GM12878 (cell line): ENCODE data around the gene CST2. TPM values are rescaled to one million over a fixed set of nuclear protein-coding genes. Genes with fewer than 3 reads are reported as not detected.

Source experiments
- ATAC-seq: fragments of 200-7000 bp; cut with Tn5 transposase; 3 replicates; pipeline ENCODE4 v1.9.1; 2020; ENCODE audit warnings: mild to moderate bottlenecking, moderate library complexity
- BruUV-seq: library from RNA; stranded (reverse); fragments of 400-500 nt; replicated peaks from 2 replicates; lab custom pipeline; 2021; lab: Mats Ljungman, UMichigan
- CTCF ChIA-PET: fragments of 300-600 bp; sonication (Branson Sonifier 250); formaldehyde crosslinking; extraction: SDS; loops from one replicate; lab custom pipeline; 2021; ENCODE audit warnings: inconsistent platforms; lab: Yijun Ruan, JAX
- POLR2A ChIA-PET: fragments of 350-600 bp; formaldehyde crosslinking; extraction: SDS; loops from one replicate; lab custom pipeline; 2021; ENCODE audit warnings: inconsistent platforms; lab: Charles Lee
- RAD21 ChIA-PET: fragments of 300-600 bp; sonication (Branson Sonifier 250); formaldehyde crosslinking; loops from one replicate; lab custom pipeline; 2023; ENCODE audit warnings: antibody characterized with exemption; ENCODE audit not compliant: unreplicated experiment; lab: Charles Lee
- SMC1A ChIA-PET: fragments of 300-600 bp; sonication (Branson Sonifier 250); formaldehyde crosslinking; loops from one replicate; lab custom pipeline; 2023; ENCODE audit not compliant: unreplicated experiment, uncharacterized antibody; lab: Charles Lee
- DNase-seq: peaks from one replicate; pipeline ENCODE4 v3.0.0-alpha.2; 2011; ENCODE audit warnings: low read depth, low spot score
- FAIRE-seq: peaks from 3 replicates; lab custom pipeline; 2011; peaks lifted over from hg19 to GRCh38; lab: Jason Lieb, UNC
- H2AFZ ChIP-seq: 2 replicates; pipeline ENCODE4 v1.6.0; 2011; ENCODE audit warnings: low read depth, low read length, control low read depth; ENCODE audit not compliant: control insufficient read depth
- H3K27ac ChIP-seq: 2 replicates; pipeline ENCODE4 v1.5.1; 2011; ENCODE audit warnings: control low read depth; ENCODE audit not compliant: control insufficient read depth, insufficient read depth
- H3K27me3 ChIP-seq, 2 experiments: replicated peaks in 1 of 2; 2 replicates each; pipeline versions ENCODE4 v1.6.0 to v1.6.1; 2011; ENCODE audit warnings: low read length in 1 of 2; ENCODE audit not compliant: control insufficient read depth in 2 of 2, insufficient read depth in 2 of 2
- H3K36me3 ChIP-seq, 2 experiments: 2 replicates each; pipeline ENCODE4 v1.5.1; 2011; ENCODE audit warnings: low read length in 1 of 2; ENCODE audit not compliant: control insufficient read depth in 2 of 2, insufficient read depth in 2 of 2
- H3K4me1 ChIP-seq: 2 replicates; pipeline ENCODE4 v1.6.1; 2011; ENCODE audit warnings: mild to moderate bottlenecking, low read length, moderate library complexity, mixed read lengths; ENCODE audit not compliant: control insufficient read depth, insufficient read depth
- H3K4me2 ChIP-seq: 2 replicates; pipeline ENCODE4 v1.6.0; 2011; ENCODE audit warnings: control low read depth; ENCODE audit not compliant: control insufficient read depth, insufficient read depth
- H3K4me3 ChIP-seq: fragments of 200-600 bp; sonication (generic); 2 replicates; pipeline ENCODE4 v1.5.1; 2016
- H3K79me2 ChIP-seq: 2 replicates; pipeline ENCODE4 v1.6.0; 2011; ENCODE audit warnings: low read length; ENCODE audit not compliant: control insufficient read depth, insufficient read depth
- H3K9ac ChIP-seq: 2 replicates; pipeline ENCODE4 v1.8.0; 2011; ENCODE audit warnings: low read length, control low read depth, mixed read lengths; ENCODE audit not compliant: control insufficient read depth, insufficient read depth
- H3K9me3 ChIP-seq: replicated peaks from 3 replicates; pipeline ENCODE4 v1.5.1; 2011; ENCODE audit warnings: mild to moderate bottlenecking, low read length; ENCODE audit not compliant: control insufficient read depth, insufficient read depth
- H4K20me1 ChIP-seq: 2 replicates; pipeline ENCODE4 v1.6.0; 2011; ENCODE audit not compliant: control insufficient read depth, insufficient read depth
- CHD2 ChIP-seq: IDR thresholded peaks from 2 replicates; pipeline ENCODE4 v1.6.1; 2011; ENCODE audit warnings: low read depth, low read length, improper control_type of control experiment, borderline replicate concordance
- EP300 ChIP-seq, 2 experiments: fragments of 150-350 bp in 1 of 2; IDR thresholded peaks; 2 replicates each; pipeline ENCODE4 v1.6.1; 2011 to 2012; ENCODE audit warnings: low read depth in 2 of 2, low read length in 2 of 2, borderline replicate concordance in 1 of 2, improper control_type of control experiment in 1 of 2, inconsistent platforms in 1 of 2; ENCODE audit not compliant: control insufficient read depth in 1 of 2
- NFYB ChIP-seq: IDR thresholded peaks from 2 replicates; pipeline ENCODE4 v1.6.1; 2011; ENCODE audit warnings: low read depth, mild to moderate bottlenecking, low read length, improper control_type of control experiment, moderate library complexity; ENCODE audit not compliant: insufficient read depth
- SIX5 ChIP-seq: IDR thresholded peaks from 2 replicates; pipeline ENCODE4 v1.6.1; 2011; ENCODE audit warnings: mild to moderate bottlenecking, low read depth, low read length, moderate library complexity; ENCODE audit not compliant: severe bottlenecking
- SMARCA5 ChIP-seq: fragments of 450-650 bp; IDR thresholded peaks from 2 replicates; pipeline ENCODE4 v1.6.1; 2017; ENCODE audit warnings: mild to moderate bottlenecking
- ZBTB33 ChIP-seq: fragments of 450-650 bp; IDR thresholded peaks from 2 replicates; pipeline ENCODE4 v1.6.1; 2017; ENCODE audit warnings: mild to moderate bottlenecking
- WGBS: methylation state at CpG from one replicate; pipeline ENCODE4 v1.1.6; 2016; ENCODE audit warnings: low lambda C conversion rate; ENCODE audit not compliant: insufficient replicate concordance, insufficient coverage; ENCODE audit errors: missing lambda C conversion rate; 5-methylcytosine and 5-hydroxymethylcytosine counted together
- in situ Hi-C: fragments of 300-500 bp; cut with MboI; formaldehyde crosslinking; loops from 9 replicates; pipeline ENCODE4 v1.14.3; 2018; ENCODE audit warnings: mixed read lengths
- intact Hi-C: fragments of 100-400 bp; cut with micrococcal nuclease; formaldehyde crosslinking; loops from one replicate; pipeline ENCODE4 v1.14.2; 2022; ENCODE audit not compliant: unreplicated experiment
- polyA plus RNA-seq, 11 experiments: library from polyadenylated mRNA; depleted of rRNA in 4 of 11; unstranded in 6 of 11; stranded (reverse) in 5 of 11; fragments of >200 nt; fragmentation: Nextera tagmentation in 4 of 11; fragmentation: Illumina TruSeq in 1 of 11; extraction: Ambion mirVana in 4 of 11; extraction: Trizol in 1 of 11; gene quantifications; 1 replicate in 1 of 11; 2 replicates in 10 of 11; pipeline versions ENCODE4 v1.2.1 to v1.2.3, GENCODE V29; 2011 to 2016; ENCODE audit warnings: inconsistent platforms in 2 of 11, missing spikeins in 2 of 11, low read depth in 1 of 11
- total RNA-seq, 4 experiments: library from RNA; depleted of rRNA in 3 of 4; stranded (reverse); fragments of >200 nt in 3 of 4; fragmentation: Illumina TruSeq in 1 of 4; extraction: Trizol in 1 of 4; gene quantifications; 2 replicates each; pipeline versions ENCODE4 v1.2.1 to v1.2.3, GENCODE V29; 2013 to 2021

CST2 gene
- total and polyA plus RNA-seq, 10 of the 15 experiments (the other 5 are each of a cell fraction or from before 2014, with no cell fraction given): not detected

- Histone ChIP-seq H3K27me3 (peaks cover 0 to 3% of the 10 kb centered on the region in 2 experiments; a peak in 3 of 4 replicates), H3K9me3 (no peaks in the 10 kb centered on the region), H4K20me1 (no peaks in the 10 kb centered on the region), H3K4me3 (no peak overlapping the region), H3K27ac (no peak overlapping the region), H3K79me2 (no peaks in the 10 kb centered on the region), H3K36me3 (no peaks in the 10 kb centered on the region), H2AFZ (no peak overlapping the region), H3K4me2 (no peak overlapping the region), H3K9ac (no peak overlapping the region), H3K4me1 (no peaks in the 10 kb centered on the region)
- ChIA-PET SMC1A (no interaction called here), POLR2A (no interaction called here), CTCF (no interaction called here), RAD21 (no interaction called here)
- ATAC-seq: no peak
- 0% methylated on average over 4 of the region's 4 CpGs for WGBS
- intact Hi-C loops (no loop called here), in situ Hi-C loops (no loop called here)
- no peak for DNase-seq
- FAIRE-seq: no peak
- TF ChIP-seq NFYB (no peak), ZBTB33 (no peak), SMARCA5 (no peak), CHD2 (no peak), EP300 (IDR thresholded peaks at IDR 0.05; ENCODE audit: borderline replicate concordance in 1 of 2, control insufficient read depth in 1 of 2, low read depth in 2 of 2, low read length in 2 of 2) (no peak), SIX5 (no peak)
- no TSS peak for BruUV-seq
Observed at GRCh38 chr20:23870461-23870860, 43.9 kb upstream of the CST2 start.
